Measurements from ENCODE around the gene FMNL2. TPM values are rescaled to one million over a fixed set of nuclear protein-coding genes. Genes with fewer than 3 reads are reported as not detected.
A peak's percentile ranks its signal among the peaks of the same experiment; 100 is the strongest.

FMNL2 gene
- total RNA-seq, 4 donors from 2014 or later, result 5.8 to 19.8 (median 16.9) TPM

GRCh38 chr2:152638590-152638989 is 303.6 kb downstream of the FMNL2 start:
- Histone ChIP-seq H3K9me3 (no peaks in the 10 kb centered on the region), H3K4me1 (no peaks in the 10 kb centered on the region), H3K27me3 (no peaks in the 10 kb centered on the region), H3K27ac (no peak overlapping the region), H3K4me3 (no peak overlapping the region), H3K36me3 (peaks cover 0 to 74% (median 9%) of the 10 kb centered on the region in 3 donors)
- no peak for TF ChIP-seq CTCF (IDR thresholded peaks at IDR 0.05)
- no peak for TF ChIP-seq POLR2A (IDR thresholded peaks at IDR 0.05)
- 74 to 78% methylated on average over 8 of the region's 8 CpGs for WGBS, 2 donors
- intact Hi-C loops (cut with DNase I), result loop anchor here (5.0 to 10.0 kb wide), 2 partner anchors 451 to 604 kb away; no protein-coding TSS in a partner anchor
- no peak for DNase-seq

GRCh38 chr2:152644189-152644873 is 309.4 kb downstream of the FMNL2 start:
- peaks cover 8 to 32% (median 9%) of the 10 kb centered on the region in 3 donors for H3K4me1 ChIP-seq
- peaks cover 0 to 70% (median 9%) of the 10 kb centered on the region in 3 donors for H3K36me3 ChIP-seq
- WGBS, 2 donors, result 92 to 97% methylated on average over 6 of the region's 6 CpGs
- H3K27ac ChIP-seq, result no peak overlapping the region
- H3K9me3 ChIP-seq, result no peaks in the 10 kb centered on the region
- intact Hi-C loops (cut with DNase I), result no loop called here
- no peak for DNase-seq
- H3K4me3 ChIP-seq, result no peak overlapping the region
- no peak for TF ChIP-seq CTCF (IDR thresholded peaks at IDR 0.05)
- H3K27me3 ChIP-seq, result no peaks in the 10 kb centered on the region

GRCh38 chr2:152646264-152646663 is 311.3 kb downstream of the FMNL2 start:
- DNase-seq, result no peak
- H3K4me1 ChIP-seq, result peaks cover 8 to 32% (median 9%) of the 10 kb centered on the region in 3 donors
- TF ChIP-seq CTCF (IDR thresholded peaks at IDR 0.05) (no peak), POLR2A (IDR thresholded peaks at IDR 0.05) (no peak)
- H3K36me3 ChIP-seq, result peaks cover 0 to 63% (median 0%) of the 10 kb centered on the region in 3 donors
- no peaks in the 10 kb centered on the region for H3K27me3 ChIP-seq
- 43 to 56% methylated on average over 2 to 4 of the region's 4 CpGs for WGBS, 2 donors
- no peaks in the 10 kb centered on the region for H3K9me3 ChIP-seq
- peak overlapping the region in 2 of 4 donors; percentile 44 to 53 for H3K27ac ChIP-seq
- H3K4me3 ChIP-seq, result no peak overlapping the region
- intact Hi-C loops (cut with DNase I), result no loop called here

GRCh38 chr2:152646775-152647174 is 311.8 kb downstream of the FMNL2 start:
- H3K27me3 ChIP-seq, result no peaks in the 10 kb centered on the region
- no peaks in the 10 kb centered on the region for H3K9me3 ChIP-seq
- H3K27ac ChIP-seq, result peak overlapping the region in 3 of 4 donors; percentile 12 to 53 (median 44)
- no peak overlapping the region for H3K4me3 ChIP-seq
- WGBS, 2 donors, result 48 to 71% methylated on average over 3 of the region's 3 CpGs
- peaks cover 0 to 63% (median 0%) of the 10 kb centered on the region in 3 donors for H3K36me3 ChIP-seq
- no peak for DNase-seq
- intact Hi-C loops (cut with DNase I), result no loop called here
- H3K4me1 ChIP-seq, result peaks cover 8 to 32% (median 9%) of the 10 kb centered on the region in 3 donors
- no peak for TF ChIP-seq POLR2A (IDR thresholded peaks at IDR 0.05)
- TF ChIP-seq CTCF (IDR thresholded peaks at IDR 0.05), result no peak

GRCh38 chr2:152647552-152647951 is 312.6 kb downstream of the FMNL2 start:
- Histone ChIP-seq H3K9me3 (no peaks in the 10 kb centered on the region), H3K4me3 (no peak overlapping the region), H3K4me1 (peaks cover 8 to 32% (median 9%) of the 10 kb centered on the region in 3 donors), H3K27ac (peak overlapping the region in 2 of 4 donors; percentile 24 to 53), H3K36me3 (peaks cover 0 to 63% (median 0%) of the 10 kb centered on the region in 3 donors), H3K27me3 (no peaks in the 10 kb centered on the region)
- 21 to 58% methylated on average over 9 of the region's 9 CpGs for WGBS, 2 donors
- intact Hi-C loops (cut with DNase I), result no loop called here
- DNase-seq, result no peak
- TF ChIP-seq POLR2A (IDR thresholded peaks at IDR 0.05) (no peak), CTCF (IDR thresholded peaks at IDR 0.05) (no peak)

All from esophagus squamous epithelium (tissue), 5 donors.